GM23338 (cell line): ENCODE measurements around the gene MAPK8IP2. TPM values are rescaled to one million over a fixed set of nuclear protein-coding genes. Genes with fewer than 3 reads are reported as not detected.
A peak's percentile ranks its signal among the peaks of the same experiment; 100 is the strongest.

Experiments used
- ATAC-seq: fragments of 200-7000 bp; cut with Tn5 transposase; 3 replicates; pipeline ENCODE4 v1.9.1; 2020
- DNase-seq: peaks from one replicate; pipeline ENCODE4 v3.0.0-alpha.2; 2015; ENCODE audit warnings: low spot score
- H2AFZ ChIP-seq: fragments of 200-600 bp; sonication (generic); 2 replicates; pipeline ENCODE4 v1.8.0; 2016; ENCODE audit warnings: antibody characterized with exemption, mild to moderate bottlenecking, moderate library complexity
- H3F3A ChIP-seq: fragments of 200-600 bp; sonication (generic); replicated peaks from 2 replicates; pipeline ENCODE4 v1.8.0; 2017; ENCODE audit warnings: antibody characterized with exemption, mixed run types, low read depth
- H3K27ac ChIP-seq: fragments of 200-600 bp; sonication (generic); 2 replicates; pipeline ENCODE4 v1.6.1; 2016; ENCODE audit warnings: low read depth
- H3K27me3 ChIP-seq: fragments of 200-600 bp; sonication (generic); 2 replicates; pipeline ENCODE4 v1.8.0; 2016; ENCODE audit warnings: mild to moderate bottlenecking, mixed run types, moderate library complexity; ENCODE audit not compliant: insufficient read depth
- H3K36me3 ChIP-seq: fragments of 200-600 bp; sonication (generic); 2 replicates; pipeline ENCODE4 v1.8.0; 2016; ENCODE audit warnings: mild to moderate bottlenecking; ENCODE audit not compliant: insufficient read depth
- H3K4me1 ChIP-seq: fragments of 200-600 bp; sonication (generic); 2 replicates; pipeline ENCODE4 v1.8.0; 2016; ENCODE audit warnings: mild to moderate bottlenecking, moderate library complexity; ENCODE audit not compliant: insufficient read depth
- H3K4me2 ChIP-seq: fragments of 200-600 bp; sonication (generic); 2 replicates; pipeline ENCODE4 v1.7.1; 2017; ENCODE audit warnings: mixed run types
- H3K4me3 ChIP-seq: fragments of 200-600 bp; sonication (generic); 2 replicates; pipeline ENCODE4 v1.6.1; 2016; ENCODE audit warnings: mixed run types
- H3K79me2 ChIP-seq: fragments of 200-600 bp; sonication (generic); replicated peaks from 2 replicates; pipeline ENCODE4 v1.8.0; 2017; ENCODE audit warnings: mild to moderate bottlenecking; ENCODE audit not compliant: insufficient read depth
- H3K9me2 ChIP-seq: fragments of 200-600 bp; sonication (generic); 2 replicates; pipeline ENCODE4 v1.8.0; 2017; ENCODE audit not compliant: insufficient read depth
- H4K20me1 ChIP-seq: fragments of 200-600 bp; sonication (generic); replicated peaks from 2 replicates; pipeline ENCODE4 v1.8.0; 2017; ENCODE audit warnings: mild to moderate bottlenecking; ENCODE audit not compliant: insufficient read depth
- H3K27ac Mint-ChIP-seq: 2 replicates; pipeline ENCODE4 v1.8.0; 2020; ENCODE audit warnings: inconsistent platforms, mild to moderate bottlenecking, moderate library complexity, mixed read lengths
- H3K27me3 Mint-ChIP-seq: 3 replicates; pipeline ENCODE4 v1.8.0; 2022; ENCODE audit warnings: low read depth, mild to moderate bottlenecking, moderate library complexity, mixed read lengths, inconsistent platforms; ENCODE audit not compliant: insufficient read depth, poor library complexity
- H3K36me3 Mint-ChIP-seq: 3 replicates; pipeline ENCODE4 v1.8.0; 2021; ENCODE audit warnings: low read depth, mild to moderate bottlenecking, inconsistent platforms, moderate library complexity, mixed read lengths
- H3K4me1 Mint-ChIP-seq: 3 replicates; pipeline ENCODE4 v1.8.0; 2020; ENCODE audit warnings: mild to moderate bottlenecking, inconsistent platforms, mixed read lengths
- H3K4me3 Mint-ChIP-seq: 3 replicates; pipeline ENCODE4 v1.8.0; 2021; ENCODE audit warnings: moderate library complexity, mild to moderate bottlenecking, inconsistent platforms, mixed read lengths
- H3K9me3 Mint-ChIP-seq: 3 replicates; pipeline ENCODE4 v1.8.0; 2020; ENCODE audit warnings: moderate library complexity, mild to moderate bottlenecking, inconsistent platforms, mixed read lengths
- CREB1 ChIP-seq: fragments of 250-450 bp; sonication (Bioruptor Pico); IDR thresholded peaks from 2 replicates; pipeline ENCODE4 v1.5.0; 2020; ENCODE audit warnings: low read depth, mild to moderate bottlenecking, moderate library complexity
- EZH2 ChIP-seq: fragments of 200-600 bp; sonication (generic); IDR thresholded peaks from one replicate; pipeline ENCODE4 v1.8.0; 2017; ENCODE audit warnings: antibody characterized with exemption, mild to moderate bottlenecking, low read depth; ENCODE audit not compliant: unreplicated experiment
- EZH2phosphoT487 ChIP-seq: fragments of 200-600 bp; sonication (generic); IDR thresholded peaks from one replicate; pipeline ENCODE4 v1.8.1; 2018; ENCODE audit warnings: antibody characterized with exemption; ENCODE audit not compliant: unreplicated experiment
- JUNB ChIP-seq: IDR thresholded peaks from one replicate; pipeline ENCODE4 v1.6.1; 2016; ENCODE audit warnings: antibody characterized with exemption; ENCODE audit not compliant: unreplicated experiment
- POLR2AphosphoS5 ChIP-seq: IDR thresholded peaks from 2 replicates; pipeline ENCODE4 v1.6.1; 2016; ENCODE audit warnings: antibody characterized with exemption, low read depth
- ZNF114 ChIP-seq: fragments of 250-450 bp; sonication (Bioruptor Pico); IDR thresholded peaks from 2 replicates; pipeline ENCODE4 v1.5.0; 2020; ENCODE audit warnings: mild to moderate bottlenecking, moderate library complexity
- polyA plus RNA-seq: library from polyadenylated mRNA; unstranded; fragments of >200 nt; fragmentation: Nextera tagmentation; extraction: Ambion mirVana; gene quantifications from 2 replicates; pipeline ENCODE4 v1.2.1, GENCODE V29; 2016
- total RNA-seq: library from RNA; depleted of rRNA; stranded (reverse); fragments of >200 nt; shearing (Covaris generic); gene quantifications from 2 replicates; pipeline ENCODE4 v1.2.3, GENCODE V29; 2014
- TF ChIP-seq, protein P1 (sequence below), 2 experiments: fragments of 200-600 bp in 1 of 2; sonication (generic) in 1 of 2; conservative IDR thresholded peaks; 2 replicates each; pipeline versions ENCODE4 v1.5.1 to v1.6.1; 2016 to 2017; ENCODE audit warnings: antibody characterized with exemption in 2 of 2, low read depth in 2 of 2, mild to moderate bottlenecking in 2 of 2, moderate library complexity in 1 of 2
- TF ChIP-seq, protein P2 (sequence below): IDR thresholded peaks from one replicate; pipeline ENCODE4 v1.6.1; 2018; ENCODE audit warnings: antibody characterized with exemption; ENCODE audit not compliant: unreplicated experiment
- TF ChIP-seq, protein P3 (sequence below): IDR thresholded peaks from 2 replicates; pipeline ENCODE4 v1.6.1; 2016; ENCODE audit warnings: antibody characterized with exemption

Gene MAPK8IP2
- total and polyA plus RNA-seq, 2 experiments from 2014 or later: 0.15 to 3.5 TPM

DNA sequence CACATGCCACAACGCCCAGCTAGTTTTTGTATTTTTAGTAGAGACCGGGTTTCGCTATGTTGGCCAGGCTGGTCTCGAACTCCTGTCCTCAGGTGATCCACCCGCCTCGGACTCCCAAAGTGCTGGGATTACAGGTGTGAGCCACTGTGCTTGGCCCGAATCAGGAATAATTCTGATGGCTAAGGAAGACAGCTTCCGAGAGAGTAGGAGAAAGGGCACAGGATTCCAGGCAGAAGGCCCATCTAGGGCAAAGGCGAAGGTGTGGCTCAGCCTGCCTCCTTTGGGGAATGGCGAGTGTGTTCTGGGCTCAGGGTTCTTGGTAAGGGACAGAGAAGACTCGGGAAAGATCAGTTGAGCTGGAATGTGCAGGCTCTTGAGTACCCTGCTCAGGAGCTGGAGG, 36.3 kb upstream of the MAPK8IP2 start:
- DNase-seq: no peak
- Histone ChIP-seq H4K20me1 (no peaks in the 10 kb centered on the region), H3F3A (0 out of 2 replicates have a peak, but pooled peaks cover 3% of the 10 kb centered on the region), H3K36me3 (no peaks in the 10 kb centered on the region), H3K9me2 (no peaks in the 10 kb centered on the region), H3K79me2 (no peaks in the 10 kb centered on the region), H3K4me2 (no peak overlapping the region), H3K27me3 (peaks cover 20% of the 10 kb centered on the region), H3K4me3 (no peak overlapping the region), H3K27ac (no peak overlapping the region), H3K4me1 (no peaks in the 10 kb centered on the region), H2AFZ (no peak overlapping the region)
- H3K27ac Mint-ChIP-seq: no peak overlapping the region
- H3K9me3 Mint-ChIP-seq: no peaks in the 10 kb centered on the region
- H3K27me3 Mint-ChIP-seq: peaks cover 32% of the 10 kb centered on the region
- peaks cover 11% of the 10 kb centered on the region; the same call in 2 of the 3 replicates for H3K36me3 Mint-ChIP-seq
- H3K4me3 Mint-ChIP-seq: peak overlapping the region; percentile 23; the same call in 1 of the 3 replicates
- peaks cover 6% of the 10 kb centered on the region; the same call in 2 of the 3 replicates for H3K4me1 Mint-ChIP-seq
- TF ChIP-seq ZNF114 (CRISPR knock-in tag): no peak
- no peak for ATAC-seq

DNA sequence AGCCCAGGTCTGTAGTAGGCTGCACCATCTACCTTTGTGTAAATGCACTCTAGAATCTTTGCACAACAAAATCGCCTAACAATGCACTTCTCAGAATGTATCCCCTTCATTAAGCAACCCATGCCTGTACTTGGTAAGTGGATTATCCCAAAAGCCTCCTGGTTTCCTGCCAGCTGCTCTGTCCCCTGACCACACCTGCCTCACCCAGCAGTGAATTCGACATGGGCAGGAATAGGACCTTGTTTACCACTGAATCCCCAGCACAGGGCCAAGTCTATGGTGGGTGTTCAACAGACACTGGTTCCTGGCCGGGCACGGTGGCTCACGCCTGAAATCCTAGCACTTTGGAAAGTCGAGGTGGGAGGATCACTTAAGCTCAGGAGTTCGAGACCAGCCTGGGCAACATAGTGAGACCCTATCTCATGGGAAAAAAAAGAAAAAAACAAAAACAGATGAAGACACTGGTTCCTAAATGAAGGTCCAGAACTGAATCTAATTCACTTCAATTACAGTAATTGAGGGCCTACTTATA, 32.8 kb upstream of the MAPK8IP2 start:
- Mint-ChIP-seq H3K36me3 (peaks cover 37% of the 10 kb centered on the region), H3K4me3 (no peak overlapping the region), H3K4me1 (no peaks in the 10 kb centered on the region; the same call in 2 of the 3 replicates), H3K27ac (no peak overlapping the region), H3K9me3 (no peaks in the 10 kb centered on the region), H3K27me3 (peaks cover 18% of the 10 kb centered on the region)
- no peak overlapping the region for H3K27ac ChIP-seq
- H3K79me2 ChIP-seq: no peaks in the 10 kb centered on the region
- ATAC-seq (no peak), DNase-seq (no peak)
- no peaks in the 10 kb centered on the region for H3K4me1 ChIP-seq
- no peak overlapping the region for H3K4me2 ChIP-seq
- H3F3A ChIP-seq: no peaks in the 10 kb centered on the region
- peaks cover 13% of the 10 kb centered on the region for H3K27me3 ChIP-seq
- no peak overlapping the region for H2AFZ ChIP-seq
- no peaks in the 10 kb centered on the region for H4K20me1 ChIP-seq
- H3K9me2 ChIP-seq: no peaks in the 10 kb centered on the region
- no peaks in the 10 kb centered on the region for H3K36me3 ChIP-seq
- no peak overlapping the region for H3K4me3 ChIP-seq
- TF ChIP-seq, protein P1, sequence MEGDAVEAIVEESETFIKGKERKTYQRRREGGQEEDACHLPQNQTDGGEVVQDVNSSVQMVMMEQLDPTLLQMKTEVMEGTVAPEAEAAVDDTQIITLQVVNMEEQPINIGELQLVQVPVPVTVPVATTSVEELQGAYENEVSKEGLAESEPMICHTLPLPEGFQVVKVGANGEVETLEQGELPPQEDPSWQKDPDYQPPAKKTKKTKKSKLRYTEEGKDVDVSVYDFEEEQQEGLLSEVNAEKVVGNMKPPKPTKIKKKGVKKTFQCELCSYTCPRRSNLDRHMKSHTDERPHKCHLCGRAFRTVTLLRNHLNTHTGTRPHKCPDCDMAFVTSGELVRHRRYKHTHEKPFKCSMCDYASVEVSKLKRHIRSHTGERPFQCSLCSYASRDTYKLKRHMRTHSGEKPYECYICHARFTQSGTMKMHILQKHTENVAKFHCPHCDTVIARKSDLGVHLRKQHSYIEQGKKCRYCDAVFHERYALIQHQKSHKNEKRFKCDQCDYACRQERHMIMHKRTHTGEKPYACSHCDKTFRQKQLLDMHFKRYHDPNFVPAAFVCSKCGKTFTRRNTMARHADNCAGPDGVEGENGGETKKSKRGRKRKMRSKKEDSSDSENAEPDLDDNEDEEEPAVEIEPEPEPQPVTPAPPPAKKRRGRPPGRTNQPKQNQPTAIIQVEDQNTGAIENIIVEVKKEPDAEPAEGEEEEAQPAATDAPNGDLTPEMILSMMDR (conservative IDR thresholded peaks at IDR 0.05; ENCODE audit: low read depth in 2 of 2): no peak
- TF ChIP-seq POLR2AphosphoS5 (no peak), JUNB (no peak), ZNF114 (CRISPR knock-in tag) (no peak), EZH2 (no peak), EZH2phosphoT487 (no peak), CREB1 (CRISPR knock-in tag) (no peak)
- TF ChIP-seq, protein P2, sequence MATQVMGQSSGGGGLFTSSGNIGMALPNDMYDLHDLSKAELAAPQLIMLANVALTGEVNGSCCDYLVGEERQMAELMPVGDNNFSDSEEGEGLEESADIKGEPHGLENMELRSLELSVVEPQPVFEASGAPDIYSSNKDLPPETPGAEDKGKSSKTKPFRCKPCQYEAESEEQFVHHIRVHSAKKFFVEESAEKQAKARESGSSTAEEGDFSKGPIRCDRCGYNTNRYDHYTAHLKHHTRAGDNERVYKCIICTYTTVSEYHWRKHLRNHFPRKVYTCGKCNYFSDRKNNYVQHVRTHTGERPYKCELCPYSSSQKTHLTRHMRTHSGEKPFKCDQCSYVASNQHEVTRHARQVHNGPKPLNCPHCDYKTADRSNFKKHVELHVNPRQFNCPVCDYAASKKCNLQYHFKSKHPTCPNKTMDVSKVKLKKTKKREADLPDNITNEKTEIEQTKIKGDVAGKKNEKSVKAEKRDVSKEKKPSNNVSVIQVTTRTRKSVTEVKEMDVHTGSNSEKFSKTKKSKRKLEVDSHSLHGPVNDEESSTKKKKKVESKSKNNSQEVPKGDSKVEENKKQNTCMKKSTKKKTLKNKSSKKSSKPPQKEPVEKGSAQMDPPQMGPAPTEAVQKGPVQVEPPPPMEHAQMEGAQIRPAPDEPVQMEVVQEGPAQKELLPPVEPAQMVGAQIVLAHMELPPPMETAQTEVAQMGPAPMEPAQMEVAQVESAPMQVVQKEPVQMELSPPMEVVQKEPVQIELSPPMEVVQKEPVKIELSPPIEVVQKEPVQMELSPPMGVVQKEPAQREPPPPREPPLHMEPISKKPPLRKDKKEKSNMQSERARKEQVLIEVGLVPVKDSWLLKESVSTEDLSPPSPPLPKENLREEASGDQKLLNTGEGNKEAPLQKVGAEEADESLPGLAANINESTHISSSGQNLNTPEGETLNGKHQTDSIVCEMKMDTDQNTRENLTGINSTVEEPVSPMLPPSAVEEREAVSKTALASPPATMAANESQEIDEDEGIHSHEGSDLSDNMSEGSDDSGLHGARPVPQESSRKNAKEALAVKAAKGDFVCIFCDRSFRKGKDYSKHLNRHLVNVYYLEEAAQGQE: no peak
- TF ChIP-seq, protein P3, sequence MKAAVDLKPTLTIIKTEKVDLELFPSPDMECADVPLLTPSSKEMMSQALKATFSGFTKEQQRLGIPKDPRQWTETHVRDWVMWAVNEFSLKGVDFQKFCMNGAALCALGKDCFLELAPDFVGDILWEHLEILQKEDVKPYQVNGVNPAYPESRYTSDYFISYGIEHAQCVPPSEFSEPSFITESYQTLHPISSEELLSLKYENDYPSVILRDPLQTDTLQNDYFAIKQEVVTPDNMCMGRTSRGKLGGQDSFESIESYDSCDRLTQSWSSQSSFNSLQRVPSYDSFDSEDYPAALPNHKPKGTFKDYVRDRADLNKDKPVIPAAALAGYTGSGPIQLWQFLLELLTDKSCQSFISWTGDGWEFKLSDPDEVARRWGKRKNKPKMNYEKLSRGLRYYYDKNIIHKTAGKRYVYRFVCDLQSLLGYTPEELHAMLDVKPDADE: no peak
